ENCODE data around the gene VILL.
"Not testable (repeated sequence)": the region's sequence is repeated elsewhere in the genome, so short reads cannot be mapped to it uniquely, and the experiment has no call there.

Gene VILL

GRCh38 chr3:38049358-38050126, 59.0 kb downstream of the VILL start:
- Histone ChIP-seq H3K4me3 (ENCODE audit: low read depth in 1 of 2, low read length in 1 of 2) (no peak overlapping the region), H3K4me1 (ENCODE audit: control insufficient read depth in 1 of 2, insufficient read depth in 1 of 2, low read depth in 1 of 2, low read length in 1 of 2) (peaks cover 9 to 12% of the 10 kb centered on the region in 2 experiments), H3K27ac (no peak overlapping the region), H3K36me3 (no peaks in the 10 kb centered on the region), H3K9me3 (no peaks in the 10 kb centered on the region), H3K27me3 (no peaks in the 10 kb centered on the region)
- no peak for TF ChIP-seq CTCF (IDR thresholded peaks at IDR 0.05)

- no peak for TF ChIP-seq CTCF (IDR thresholded peaks at IDR 0.05)
- no peaks in the 10 kb centered on the region for H3K9me3 ChIP-seq
- no peak overlapping the region for H3K27ac ChIP-seq
- no peaks in the 10 kb centered on the region for H3K4me1 ChIP-seq (ENCODE audit: control insufficient read depth in 1 of 2, insufficient read depth in 1 of 2, low read depth in 1 of 2, low read length in 1 of 2)
- H3K4me3 ChIP-seq (ENCODE audit: low read depth in 1 of 2, low read length in 1 of 2) = no peak overlapping the region
- no peaks in the 10 kb centered on the region for H3K27me3 ChIP-seq
- H3K36me3 ChIP-seq = no peaks in the 10 kb centered on the region
Observed at GRCh38 chr3:38051131-38051530, 60.5 kb downstream of the VILL start.

GRCh38 chr3:38053286-38053685, 62.7 kb downstream of the VILL start:
- not testable (repeated sequence) for H3K9me3 ChIP-seq; H3K27ac ChIP-seq; H3K4me1 ChIP-seq (ENCODE audit: control insufficient read depth in 1 of 2, insufficient read depth in 1 of 2, low read depth in 1 of 2, low read length in 1 of 2); H3K27me3 ChIP-seq; H3K4me3 ChIP-seq (ENCODE audit: low read depth in 1 of 2, low read length in 1 of 2); H3K36me3 ChIP-seq

GRCh38 chr3:38053813-38054498, 63.4 kb downstream of the VILL start:
- not testable (repeated sequence) for H3K9me3 ChIP-seq; H3K27ac ChIP-seq; H3K36me3 ChIP-seq; H3K4me1 ChIP-seq (ENCODE audit: control insufficient read depth in 1 of 2, insufficient read depth in 1 of 2, low read depth in 1 of 2, low read length in 1 of 2); H3K4me3 ChIP-seq (ENCODE audit: low read depth in 1 of 2, low read length in 1 of 2); H3K27me3 ChIP-seq

GRCh38 chr3:38054499-38055001, 64.0 kb downstream of the VILL start:
- Histone ChIP-seq H3K36me3 (no peaks in the 10 kb centered on the region), H3K4me1 (ENCODE audit: control insufficient read depth in 1 of 2, insufficient read depth in 1 of 2, low read depth in 1 of 2, low read length in 1 of 2) (no peaks in the 10 kb centered on the region), H3K4me3 (ENCODE audit: low read depth in 1 of 2, low read length in 1 of 2) (no peak overlapping the region), H3K27me3 (no peaks in the 10 kb centered on the region), H3K9me3 (no peaks in the 10 kb centered on the region), H3K27ac (no peak overlapping the region)
- TF ChIP-seq CTCF (IDR thresholded peaks at IDR 0.05) = no peak

Measured in neutrophil (primary cell).